ENCODE results near the gene KCNQ4. TPM values are rescaled to one million over a fixed set of nuclear protein-coding genes. Genes with fewer than 3 reads are reported as not detected.

KCNQ4 gene
- total RNA-seq, 1 donor from 2014 or later, result 0.76 TPM

GRCh38 chr1:40792036-40792435, 8.4 kb downstream of the KCNQ4 start:
- H3K9me3 Mint-ChIP-seq (ENCODE audit: unreplicated experiment), result peaks cover 6% of the 10 kb centered on the region
- H3K27me3 Mint-ChIP-seq (ENCODE audit: unreplicated experiment), result peaks cover 7% of the 10 kb centered on the region
- TF ChIP-seq CTCF (IDR thresholded peaks at IDR 0.05; ENCODE audit: partially characterized antibody, unreplicated experiment), result no peak
- DNase-seq, result peak; percentile 50
- no peak overlapping the region for H3K27ac Mint-ChIP-seq (ENCODE audit: unreplicated experiment)
- H3K36me3 Mint-ChIP-seq (ENCODE audit: unreplicated experiment), result no peaks in the 10 kb centered on the region
- H3K4me3 Mint-ChIP-seq (ENCODE audit: unreplicated experiment), result no peak overlapping the region
- H3K4me1 Mint-ChIP-seq (ENCODE audit: low read depth, unreplicated experiment), result peaks cover 19% of the 10 kb centered on the region

- no peaks in the 10 kb centered on the region for H3K36me3 Mint-ChIP-seq (ENCODE audit: unreplicated experiment)
- peaks cover 16% of the 10 kb centered on the region for H3K4me1 Mint-ChIP-seq (ENCODE audit: low read depth, unreplicated experiment)
- peaks cover 8% of the 10 kb centered on the region for H3K9me3 Mint-ChIP-seq (ENCODE audit: unreplicated experiment)
- peak overlapping the region; percentile 42 for H3K27ac Mint-ChIP-seq (ENCODE audit: unreplicated experiment)
- no peak for DNase-seq
- peaks cover 11% of the 10 kb centered on the region for H3K27me3 Mint-ChIP-seq (ENCODE audit: unreplicated experiment)
- TF ChIP-seq CTCF (IDR thresholded peaks at IDR 0.05; ENCODE audit: partially characterized antibody, unreplicated experiment), result no peak
- peak overlapping the region; percentile 32 for H3K4me3 Mint-ChIP-seq (ENCODE audit: unreplicated experiment)
These were observed 10.0 kb downstream of the KCNQ4 start for GRCh38 chr1:40793617-40794016.

- no peaks in the 10 kb centered on the region for H3K36me3 Mint-ChIP-seq (ENCODE audit: unreplicated experiment)
- no peak for TF ChIP-seq CTCF (IDR thresholded peaks at IDR 0.05; ENCODE audit: partially characterized antibody, unreplicated experiment)
- H3K27me3 Mint-ChIP-seq (ENCODE audit: unreplicated experiment), result peaks cover 9% of the 10 kb centered on the region
- peaks cover 16% of the 10 kb centered on the region for H3K4me1 Mint-ChIP-seq (ENCODE audit: low read depth, unreplicated experiment)
- H3K9me3 Mint-ChIP-seq (ENCODE audit: unreplicated experiment), result peaks cover 8% of the 10 kb centered on the region
- H3K27ac Mint-ChIP-seq (ENCODE audit: unreplicated experiment), result no peak overlapping the region
- no peak overlapping the region for H3K4me3 Mint-ChIP-seq (ENCODE audit: unreplicated experiment)
- DNase-seq, result no peak
These were observed 10.5 kb downstream of the KCNQ4 start for GRCh38 chr1:40794048-40794447.

GRCh38 chr1:40794974-40795715, 11.6 kb downstream of the KCNQ4 start:
- Mint-ChIP-seq H3K27me3 (ENCODE audit: unreplicated experiment) (peaks cover 10% of the 10 kb centered on the region), H3K27ac (ENCODE audit: unreplicated experiment) (peak overlapping the region; percentile 22), H3K4me1 (ENCODE audit: low read depth, unreplicated experiment) (peaks cover 16% of the 10 kb centered on the region)

More at GRCh38 chr1:40794974-40795715, 11.6 kb downstream of the KCNQ4 start:
- no peak for TF ChIP-seq CTCF (IDR thresholded peaks at IDR 0.05; ENCODE audit: partially characterized antibody, unreplicated experiment)
- DNase-seq, result no peak
- H3K36me3 Mint-ChIP-seq (ENCODE audit: unreplicated experiment), result no peaks in the 10 kb centered on the region
- H3K9me3 Mint-ChIP-seq (ENCODE audit: unreplicated experiment), result peaks cover 7% of the 10 kb centered on the region
- peak overlapping the region; percentile 49 for H3K4me3 Mint-ChIP-seq (ENCODE audit: unreplicated experiment)
